AG09309 (cell line): ENCODE measurements around the gene FAM47E.

Source experiments
- DNase-seq: peaks from one replicate; pipeline ENCODE4 v3.0.0-alpha.2; 2010; ENCODE audit warnings: low read depth
- H3K4me3 ChIP-seq: 2 replicates; pipeline ENCODE4 v1.5.1; 2011; ENCODE audit warnings: mild to moderate bottlenecking, low read depth, low read length, moderate library complexity; ENCODE audit not compliant: control insufficient read depth
- CTCF ChIP-seq: IDR thresholded peaks from 2 replicates; pipeline ENCODE4 v1.5.1; 2011; ENCODE audit warnings: mild to moderate bottlenecking, low read depth, low read length, inconsistent platforms; ENCODE audit not compliant: insufficient read depth, control insufficient read depth; ENCODE audit errors: missing control alignments

The FAM47E gene

GRCh38 chr4:76310683-76311082 lies 59.2 kb downstream of the FAM47E start:
- TF ChIP-seq CTCF: no peak
- no peak overlapping the region for H3K4me3 ChIP-seq
- no peak for DNase-seq

- H3K4me3 ChIP-seq: no peak overlapping the region
- no peak for TF ChIP-seq CTCF
- DNase-seq: no peak
Observed at GRCh38 chr4:76311896-76312331, 60.4 kb downstream of the FAM47E start.

GRCh38 chr4:76312457-76312856 lies 60.9 kb downstream of the FAM47E start:
- no peak for DNase-seq
- TF ChIP-seq CTCF: no peak

DNA sequence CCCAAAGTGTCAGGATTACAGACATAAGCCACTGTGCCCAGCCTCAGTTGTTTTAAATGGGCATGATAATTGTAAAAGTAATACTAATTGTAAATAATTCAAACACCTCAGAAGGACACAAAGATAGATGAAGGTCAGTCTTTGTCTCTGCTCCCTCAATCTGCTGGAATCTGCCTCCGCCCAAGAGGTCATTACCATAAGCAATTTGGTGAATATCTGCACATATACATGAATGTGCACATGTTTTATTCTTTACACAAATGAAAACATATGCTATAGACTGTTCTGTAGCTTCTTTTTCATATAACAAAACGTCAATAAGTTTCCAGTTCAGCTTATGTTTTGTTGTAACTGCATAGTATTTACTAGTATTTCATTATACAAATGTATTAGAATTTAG lies 62.0 kb downstream of the FAM47E start:
- no peak for TF ChIP-seq CTCF
- DNase-seq: no peak
- no peak overlapping the region for H3K4me3 ChIP-seq

More at GRCh38 chr4:76312457-76312856, 60.9 kb downstream of the FAM47E start:
- H3K4me3 ChIP-seq: no peak overlapping the region

GRCh38 chr4:76315267-76315918 lies 63.9 kb downstream of the FAM47E start:
- TF ChIP-seq CTCF: no peak
- no peak for DNase-seq
- H3K4me3 ChIP-seq: no peak overlapping the region

DNA sequence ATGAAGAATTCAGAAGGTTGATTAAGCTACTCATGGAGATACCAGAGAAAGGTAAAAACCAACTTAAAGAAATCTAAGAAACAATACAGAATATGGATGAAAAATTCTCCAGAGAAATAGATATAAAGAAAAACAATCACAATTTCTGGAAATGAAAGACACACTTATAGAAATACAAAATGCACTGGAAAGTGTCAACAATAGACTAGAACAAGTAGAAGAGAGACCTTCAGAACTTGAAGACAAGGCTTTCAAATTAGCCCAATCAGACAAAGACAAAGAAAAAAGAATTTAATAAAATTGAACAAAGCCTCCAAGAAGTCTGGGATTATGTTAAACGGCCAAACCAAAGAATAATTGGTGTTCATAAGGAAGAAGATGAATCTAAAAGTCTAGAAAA lies 64.6 kb downstream of the FAM47E start:
- no peak overlapping the region for H3K4me3 ChIP-seq
- DNase-seq: no peak
- no peak for TF ChIP-seq CTCF
